SK-N-MC (cell line): Measurements from ENCODE around the gene SNRPD3.

Experiments
- EZH2 ChIP-seq: fragments of 200-600 bp; sonication (generic); IDR thresholded peaks from one replicate; pipeline ENCODE4 v1.6.1; 2017; ENCODE audit warnings: antibody characterized with exemption
- FOXP2 ChIP-seq: optimal IDR thresholded peaks from 2 replicates; pipeline ENCODE3; 2011; ENCODE audit warnings: mild to moderate bottlenecking, moderate library complexity; ENCODE audit not compliant: insufficient read depth; ENCODE audit errors: extremely low read length, control extremely low read depth
- POLR2AphosphoS5 ChIP-seq: IDR thresholded peaks from 2 replicates; pipeline ENCODE4 v1.6.1; 2012; ENCODE audit warnings: mild to moderate bottlenecking, low read depth, low read length, borderline replicate concordance

DNA sequence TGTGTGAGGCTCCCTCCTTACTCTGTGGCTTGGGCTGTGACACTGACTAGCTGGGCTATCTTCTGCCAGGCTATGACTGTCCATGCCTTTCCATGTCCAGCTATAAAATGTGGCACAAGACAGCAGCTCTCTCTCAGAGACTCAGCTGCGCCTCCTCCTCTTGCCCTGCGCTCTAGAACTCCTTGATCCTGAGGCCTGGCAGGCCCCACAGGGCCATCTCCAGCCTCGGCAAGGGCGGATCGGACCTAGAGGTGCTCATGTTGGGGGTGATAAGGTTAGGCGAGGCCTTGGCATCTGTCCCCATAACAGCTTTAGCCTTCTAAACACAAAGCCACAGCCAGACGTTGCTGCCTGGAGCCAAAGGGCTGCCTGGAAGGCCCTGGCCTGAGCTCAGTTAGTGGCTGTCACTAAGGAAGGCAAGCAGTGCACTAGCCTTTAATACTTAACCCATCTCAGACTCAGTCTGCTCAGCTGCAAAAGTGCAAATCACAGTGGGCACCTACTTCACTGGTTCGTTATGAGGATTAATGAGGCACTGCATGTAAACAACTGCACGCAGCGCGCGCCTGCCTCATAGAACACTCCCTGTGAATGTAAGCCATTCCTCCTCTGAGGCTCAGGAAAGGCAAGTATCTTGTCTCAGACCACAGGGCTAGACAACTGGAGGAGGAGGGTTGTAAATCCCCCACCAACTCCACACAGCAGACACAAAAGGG lies 2.0 kb upstream of the SNRPD3 start:
- no peak for TF ChIP-seq POLR2AphosphoS5
- no peak for TF ChIP-seq EZH2
- TF ChIP-seq FOXP2, result no peak
